ENCODE measurements around the gene TMEM91.

GRCh38 chr19:41401483-41401882 lies 25.1 kb downstream of the TMEM91 start:
- TF ChIP-seq, protein P1, sequence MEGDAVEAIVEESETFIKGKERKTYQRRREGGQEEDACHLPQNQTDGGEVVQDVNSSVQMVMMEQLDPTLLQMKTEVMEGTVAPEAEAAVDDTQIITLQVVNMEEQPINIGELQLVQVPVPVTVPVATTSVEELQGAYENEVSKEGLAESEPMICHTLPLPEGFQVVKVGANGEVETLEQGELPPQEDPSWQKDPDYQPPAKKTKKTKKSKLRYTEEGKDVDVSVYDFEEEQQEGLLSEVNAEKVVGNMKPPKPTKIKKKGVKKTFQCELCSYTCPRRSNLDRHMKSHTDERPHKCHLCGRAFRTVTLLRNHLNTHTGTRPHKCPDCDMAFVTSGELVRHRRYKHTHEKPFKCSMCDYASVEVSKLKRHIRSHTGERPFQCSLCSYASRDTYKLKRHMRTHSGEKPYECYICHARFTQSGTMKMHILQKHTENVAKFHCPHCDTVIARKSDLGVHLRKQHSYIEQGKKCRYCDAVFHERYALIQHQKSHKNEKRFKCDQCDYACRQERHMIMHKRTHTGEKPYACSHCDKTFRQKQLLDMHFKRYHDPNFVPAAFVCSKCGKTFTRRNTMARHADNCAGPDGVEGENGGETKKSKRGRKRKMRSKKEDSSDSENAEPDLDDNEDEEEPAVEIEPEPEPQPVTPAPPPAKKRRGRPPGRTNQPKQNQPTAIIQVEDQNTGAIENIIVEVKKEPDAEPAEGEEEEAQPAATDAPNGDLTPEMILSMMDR (IDR thresholded peaks at IDR 0.05) = no peak
- TF ChIP-seq, protein P2, sequence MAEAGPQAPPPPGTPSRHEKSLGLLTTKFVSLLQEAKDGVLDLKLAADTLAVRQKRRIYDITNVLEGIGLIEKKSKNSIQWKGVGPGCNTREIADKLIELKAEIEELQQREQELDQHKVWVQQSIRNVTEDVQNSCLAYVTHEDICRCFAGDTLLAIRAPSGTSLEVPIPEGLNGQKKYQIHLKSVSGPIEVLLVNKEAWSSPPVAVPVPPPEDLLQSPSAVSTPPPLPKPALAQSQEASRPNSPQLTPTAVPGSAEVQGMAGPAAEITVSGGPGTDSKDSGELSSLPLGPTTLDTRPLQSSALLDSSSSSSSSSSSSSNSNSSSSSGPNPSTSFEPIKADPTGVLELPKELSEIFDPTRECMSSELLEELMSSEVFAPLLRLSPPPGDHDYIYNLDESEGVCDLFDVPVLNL (CRISPR knock-in tag; IDR thresholded peaks at IDR 0.05; ENCODE audit: borderline replicate concordance, low read depth) = no peak
- TF ChIP-seq NR3C1 (CRISPR knock-in tag; conservative IDR thresholded peaks at IDR 0.05; ENCODE audit: low read depth) (no peak), FOXJ3 (CRISPR knock-in tag; IDR thresholded peaks at IDR 0.05; ENCODE audit: borderline replicate concordance) (no peak), TCF7 (CRISPR knock-in tag; IDR thresholded peaks at IDR 0.05; ENCODE audit: low read depth) (no peak), IRF2 (CRISPR knock-in tag; IDR thresholded peaks at IDR 0.05; ENCODE audit: borderline replicate concordance, low read depth) (no peak), FOXK1 (CRISPR knock-in tag; IDR thresholded peaks at IDR 0.05) (no peak), KAT7 (CRISPR knock-in tag; IDR thresholded peaks at IDR 0.05; ENCODE audit: borderline replicate concordance) (no peak)

All from WTC11 (cell line).